HG02840 (cell line): ENCODE data around the gene CYP1A1.
"Not testable (repeated sequence)": the region's sequence is repeated elsewhere in the genome, so short reads cannot be mapped to it uniquely, and the experiment has no call there.

Source experiments
- ATAC-seq: cut with Tn5 transposase; IDR thresholded peaks from one replicate; pipeline ENCODE4 v1.9.1; 2021; ENCODE audit warnings: mild to moderate bottlenecking, moderate library complexity, moderate number of reproducible peaks; ENCODE audit not compliant: unreplicated experiment, low FRiP score

Gene CYP1A1

DNA sequence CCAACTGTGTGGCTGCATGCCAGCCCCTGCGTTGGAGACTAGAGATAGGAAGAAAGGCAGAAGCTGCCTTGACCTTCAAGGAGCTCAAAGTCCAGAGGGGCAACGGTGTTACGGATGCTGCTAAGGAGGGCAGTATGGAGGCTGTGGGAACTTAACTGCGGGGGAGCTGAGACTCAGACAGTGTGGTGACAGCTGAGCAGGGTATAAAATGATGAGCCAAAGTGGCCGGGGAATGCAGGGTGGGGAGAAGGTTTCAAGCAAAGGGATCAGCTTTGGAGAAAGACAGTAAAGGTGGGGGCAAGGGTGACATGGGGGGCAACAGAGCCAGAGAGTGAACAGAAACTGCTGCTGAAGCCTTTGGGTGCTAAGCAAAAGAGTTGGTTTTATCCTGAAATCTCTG is 17.1 kb upstream of the CYP1A1 start:
- no peak for ATAC-seq

- ATAC-seq, result not testable (repeated sequence)
Observed at GRCh38 chr15:74738239-74738638, 12.9 kb upstream of the CYP1A1 start.

DNA sequence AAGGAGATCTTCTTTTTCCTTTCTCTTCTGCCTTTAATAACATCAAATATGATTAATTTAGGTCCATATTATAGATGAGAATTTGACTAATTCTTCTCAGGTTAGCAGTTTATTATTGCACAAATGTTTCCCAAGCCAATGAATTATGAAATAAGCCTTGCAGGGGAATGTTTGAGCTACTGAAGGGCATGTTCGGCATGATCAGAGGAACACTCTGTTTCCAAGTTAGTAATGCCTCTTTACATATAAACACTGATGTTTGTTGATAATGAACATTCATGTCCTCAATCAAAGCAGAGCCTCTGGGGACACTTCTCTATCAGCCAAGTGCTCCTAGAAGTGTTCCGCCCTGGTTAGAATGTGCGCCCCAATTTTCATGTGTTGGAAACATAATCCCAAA is 10.0 kb upstream of the CYP1A1 start:
- ATAC-seq, result no peak

- no peak for ATAC-seq
Observed at GRCh38 chr15:74733269-74733668, 7.9 kb upstream of the CYP1A1 start.

DNA sequence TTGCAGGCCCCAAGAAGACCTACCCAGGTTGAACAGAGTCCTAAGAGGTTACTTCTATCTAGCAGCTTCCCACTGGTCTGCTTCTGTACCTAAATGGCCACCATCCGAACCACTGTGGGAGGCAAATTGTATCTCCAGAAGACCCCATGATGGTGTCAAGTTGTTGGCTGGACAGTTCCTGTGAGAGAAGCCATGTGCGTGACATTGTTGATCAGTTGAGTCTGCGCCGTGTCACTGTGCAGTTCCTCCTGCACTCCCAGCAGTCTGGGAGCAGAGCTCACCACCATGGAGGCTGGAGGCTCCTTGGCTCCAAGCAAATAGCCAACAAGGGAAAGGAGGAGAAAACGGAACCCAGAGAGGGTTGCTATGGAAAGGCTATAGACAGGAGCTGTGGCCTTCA is 7.5 kb upstream of the CYP1A1 start:
- no peak for ATAC-seq

- no peak for ATAC-seq
Observed at GRCh38 chr15:74730619-74731316, 5.4 kb upstream of the CYP1A1 start.

- ATAC-seq, result not testable (repeated sequence)
Observed at GRCh38 chr15:74729372-74729771, 4.0 kb upstream of the CYP1A1 start.

DNA sequence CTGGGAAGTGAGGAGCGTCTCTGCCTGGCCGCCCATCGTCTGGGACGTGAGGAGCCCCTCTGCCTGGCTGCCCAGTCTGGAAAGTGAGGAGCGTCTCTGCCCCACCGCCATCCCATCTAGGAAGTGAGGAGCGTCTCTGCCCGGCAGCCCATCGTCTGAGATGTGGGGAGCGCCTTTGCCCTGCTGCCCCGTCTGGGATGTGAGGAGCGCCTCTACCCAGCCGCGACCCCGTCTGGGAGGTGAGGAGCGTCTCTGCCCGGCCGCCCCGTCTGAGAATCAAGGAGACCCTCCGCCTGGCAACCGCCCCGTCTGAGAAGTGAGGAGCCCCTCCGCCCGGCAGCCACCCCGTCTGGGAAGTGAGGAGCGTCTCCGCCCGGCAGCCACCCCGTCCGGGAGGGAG is 3.4 kb upstream of the CYP1A1 start:
- ATAC-seq, result not testable (repeated sequence)

DNA sequence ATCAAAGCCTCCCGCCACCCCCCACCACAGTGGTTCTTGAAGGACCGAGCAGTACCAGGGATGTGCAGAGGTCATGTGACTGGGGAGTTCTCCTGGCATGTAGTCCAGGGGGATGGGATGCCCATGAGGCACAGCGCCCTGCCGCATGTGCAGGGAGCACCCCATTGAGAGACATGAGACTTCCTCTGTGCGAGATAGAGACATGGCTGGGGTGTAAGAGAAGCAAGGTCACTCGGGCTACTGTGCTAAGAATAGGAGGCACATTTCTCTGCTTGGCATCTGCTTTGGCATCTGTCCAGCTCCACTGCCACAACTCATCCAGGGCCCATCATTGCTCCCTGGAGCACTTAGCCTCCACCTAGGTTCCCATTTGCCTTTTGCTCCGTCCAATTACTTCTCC is 2.4 kb upstream of the CYP1A1 start:
- ATAC-seq, result no peak

GRCh38 chr15:74726774-74727164 is 1.4 kb upstream of the CYP1A1 start:
- ATAC-seq, result no peak

- no peak for ATAC-seq
Observed at GRCh38 chr15:74725845-74726773, 781 bp upstream of the CYP1A1 start.

DNA sequence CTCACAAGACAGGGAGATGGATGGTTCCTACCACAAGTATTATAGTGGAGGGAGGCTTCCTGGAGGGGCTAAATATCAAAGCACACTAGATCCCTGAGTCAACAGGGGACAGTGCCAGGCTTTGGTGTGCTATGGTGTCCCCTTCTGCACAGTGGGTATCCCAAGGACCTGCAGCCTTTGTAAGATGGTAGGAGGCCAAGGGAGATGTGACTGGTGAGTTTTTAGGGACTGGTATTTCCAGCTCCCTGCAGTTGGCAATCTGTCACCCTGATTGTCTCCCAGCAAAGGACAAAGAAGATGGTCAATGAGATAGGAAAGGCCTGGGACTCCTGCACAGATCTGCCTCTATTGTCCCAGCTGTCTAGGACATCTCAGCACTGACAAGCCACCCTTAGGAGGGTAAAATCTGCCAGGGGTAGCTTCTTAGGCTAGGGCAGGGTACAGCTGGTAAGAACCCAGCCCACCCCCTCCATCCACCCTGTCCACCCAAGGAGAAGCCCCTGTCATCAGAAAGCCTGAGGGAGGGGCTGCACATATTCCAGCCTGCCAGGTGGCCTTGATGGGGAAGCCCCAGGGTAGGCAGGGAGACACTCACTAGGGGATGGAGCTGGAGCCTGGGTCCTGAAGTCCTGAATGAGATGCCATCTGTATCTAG is 631 bp downstream of the CYP1A1 start:
- no peak for ATAC-seq

- ATAC-seq, result no peak
Observed at GRCh38 chr15:74723754-74724334, 1.5 kb downstream of the CYP1A1 start.

DNA sequence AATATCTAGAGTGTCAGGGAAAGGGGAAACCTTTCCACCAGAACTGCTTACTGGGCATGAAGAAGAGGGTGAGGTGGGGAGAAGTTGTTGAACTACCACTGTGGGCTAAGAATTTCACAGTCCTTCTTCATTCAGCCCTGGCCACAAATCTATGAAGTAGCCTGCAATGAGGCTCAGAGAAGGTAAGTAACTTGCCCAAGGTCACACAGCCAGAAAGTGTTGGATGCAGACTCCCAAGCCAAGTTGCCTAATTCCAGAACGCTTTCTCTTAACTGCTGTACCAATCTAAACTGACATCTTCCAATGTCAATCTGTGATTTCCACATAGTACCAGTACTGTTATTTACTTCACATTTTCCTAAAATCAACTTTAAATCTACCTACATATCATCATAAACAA is 2.1 kb downstream of the CYP1A1 start:
- no peak for ATAC-seq

- no peak for ATAC-seq
Observed at GRCh38 chr15:74722591-74722990, 2.7 kb downstream of the CYP1A1 start.

GRCh38 chr15:74716651-74717050 is 8.7 kb downstream of the CYP1A1 start:
- no peak for ATAC-seq

- no peak for ATAC-seq
Observed at GRCh38 chr15:74712311-74712710, 13.0 kb downstream of the CYP1A1 start.

- ATAC-seq, result no peak
Observed at GRCh38 chr15:74710319-74711094, 14.8 kb downstream of the CYP1A1 start.

GRCh38 chr15:74709892-74710291 is 15.4 kb downstream of the CYP1A1 start:
- ATAC-seq, result no peak

- no peak for ATAC-seq
Observed at GRCh38 chr15:74709011-74709410, 16.3 kb downstream of the CYP1A1 start.
